ENCODE results near the gene IL1RL1.
A peak's percentile ranks its signal among the peaks of the same experiment; 100 is the strongest.

The IL1RL1 gene

DNA sequence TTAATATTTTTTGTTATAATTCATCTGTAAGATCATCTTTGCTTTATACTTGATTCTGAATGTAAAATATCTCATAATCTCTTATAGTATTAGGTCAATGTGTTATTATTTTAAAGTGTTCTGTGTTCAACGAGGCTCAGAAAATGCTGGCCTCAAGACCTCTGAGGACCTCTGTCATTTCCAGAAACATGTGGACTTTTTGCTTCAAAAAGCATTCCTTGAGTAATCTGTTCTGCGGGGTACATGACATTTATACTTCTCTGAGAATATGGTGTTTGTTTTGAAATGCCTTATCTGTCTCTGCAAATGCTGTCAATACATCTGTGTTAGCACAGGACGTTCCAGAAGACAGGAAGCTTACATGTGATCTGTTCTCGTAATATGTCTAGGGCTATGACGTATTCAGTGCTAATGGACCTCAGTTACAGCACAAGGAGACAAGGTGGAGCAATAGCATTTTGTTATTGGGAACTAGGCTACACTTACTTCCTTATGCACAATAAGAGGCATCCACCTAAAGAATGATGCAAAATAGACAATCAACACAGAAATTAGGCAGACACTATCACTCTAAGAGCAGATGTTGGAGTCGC, 37.6 kb upstream of the IL1RL1 start:
- H3K27me3 ChIP-seq (ENCODE audit: control insufficient read depth in 1 of 2, insufficient read depth in 1 of 2, low read length in 2 of 2) = peaks cover 8 to 87% of the 10 kb centered on the region in 2 experiments
- H4K8ac ChIP-seq (ENCODE audit: low read length) = peak overlapping the region; percentile 46
- H2BK120ac ChIP-seq (ENCODE audit: low read depth, low read length) = no peak overlapping the region
- no peaks in the 10 kb centered on the region for H3K79me1 ChIP-seq (replicated peaks; ENCODE audit: low read length, poor library complexity, severe bottlenecking)
- H3K4me2 ChIP-seq (ENCODE audit: low read length, poor library complexity, severe bottlenecking) = no peak overlapping the region
- WGBS = 34% methylated on average over 6 of the region's 6 CpGs
- no peak overlapping the region for H2BK5ac ChIP-seq (ENCODE audit: low read depth, low read length, poor library complexity, severe bottlenecking)
- H3K36me3 ChIP-seq (ENCODE audit: control insufficient read depth in 1 of 2, insufficient read depth in 2 of 2, low read depth in 1 of 2, low read length in 2 of 2) = no peaks in the 10 kb centered on the region
- peaks cover 1% of the 10 kb centered on the region for H3K4me1 ChIP-seq (ENCODE audit: control insufficient read depth, insufficient read depth, low read depth, low read length)
- H3K9me3 ChIP-seq (ENCODE audit: control insufficient read depth, low read length) = no peaks in the 10 kb centered on the region
- H3K18ac ChIP-seq (ENCODE audit: low read depth in 1 of 2, low read length in 2 of 2) = no peak overlapping the region
- no peak overlapping the region for H3K4ac ChIP-seq (ENCODE audit: low read depth in 1 of 2, low read length in 2 of 2)
- no peak overlapping the region for H3K23ac ChIP-seq (ENCODE audit: low read length in 2 of 2)
- no peak overlapping the region for H2AFZ ChIP-seq (ENCODE audit: low read depth, low read length)
- H2AK5ac ChIP-seq (ENCODE audit: low read length, severe bottlenecking) = no peak overlapping the region
- H2BK15ac ChIP-seq (ENCODE audit: low read depth, poor library complexity, severe bottlenecking) = no peak overlapping the region
- no peak overlapping the region for H3K14ac ChIP-seq (ENCODE audit: low read length in 2 of 2)
- H4K91ac ChIP-seq (ENCODE audit: low read length) = no peak overlapping the region
- no peak overlapping the region for H3K9ac ChIP-seq (ENCODE audit: low read length)
- no peak overlapping the region for H3K4me3 ChIP-seq (ENCODE audit: insufficient read depth in 1 of 2, low read depth in 1 of 2, low read length in 2 of 2)
- peak; percentile 94 for DNase-seq
- H3K27ac ChIP-seq (ENCODE audit: low read length, poor library complexity, severe bottlenecking) = no peak overlapping the region
- H2BK12ac ChIP-seq (ENCODE audit: low read length in 2 of 2) = no peak overlapping the region

- Histone ChIP-seq H2AK5ac (ENCODE audit: low read length, severe bottlenecking) (no peak overlapping the region), H2BK5ac (ENCODE audit: low read depth, low read length, poor library complexity, severe bottlenecking) (no peak overlapping the region), H4K8ac (ENCODE audit: low read length) (no peak overlapping the region), H3K4me3 (ENCODE audit: insufficient read depth in 1 of 2, low read depth in 1 of 2, low read length in 2 of 2) (no peak overlapping the region), H3K27ac (ENCODE audit: low read length, poor library complexity, severe bottlenecking) (no peak overlapping the region), H3K14ac (ENCODE audit: low read length in 2 of 2) (no peak overlapping the region), H3K9me3 (ENCODE audit: control insufficient read depth, low read length) (no peaks in the 10 kb centered on the region), H3K4ac (ENCODE audit: low read depth in 1 of 2, low read length in 2 of 2) (no peak overlapping the region), H3K79me1 (replicated peaks; ENCODE audit: low read length, poor library complexity, severe bottlenecking) (no peaks in the 10 kb centered on the region), H2BK15ac (ENCODE audit: low read depth, poor library complexity, severe bottlenecking) (no peak overlapping the region), H2BK12ac (ENCODE audit: low read length in 2 of 2) (no peak overlapping the region), H3K18ac (ENCODE audit: low read depth in 1 of 2, low read length in 2 of 2) (no peak overlapping the region), H3K36me3 (ENCODE audit: control insufficient read depth in 1 of 2, insufficient read depth in 2 of 2, low read depth in 1 of 2, low read length in 2 of 2) (no peaks in the 10 kb centered on the region), H3K23ac (ENCODE audit: low read length in 2 of 2) (no peak overlapping the region), H3K4me2 (ENCODE audit: low read length, poor library complexity, severe bottlenecking) (no peak overlapping the region), H3K9ac (ENCODE audit: low read length) (no peak overlapping the region), H4K91ac (ENCODE audit: low read length) (no peak overlapping the region), H2AFZ (ENCODE audit: low read depth, low read length) (no peak overlapping the region), H3K27me3 (ENCODE audit: control insufficient read depth in 1 of 2, insufficient read depth in 1 of 2, low read length in 2 of 2) (peaks cover 4 to 90% of the 10 kb centered on the region in 2 experiments), H2BK120ac (ENCODE audit: low read depth, low read length) (no peak overlapping the region), H3K4me1 (ENCODE audit: control insufficient read depth, insufficient read depth, low read depth, low read length) (no peaks in the 10 kb centered on the region)
- DNase-seq = no peak
- 100% methylated on average over 2 of the region's 2 CpGs for WGBS
Observed at GRCh38 chr2:102276549-102277201, 34.7 kb upstream of the IL1RL1 start.

DNA sequence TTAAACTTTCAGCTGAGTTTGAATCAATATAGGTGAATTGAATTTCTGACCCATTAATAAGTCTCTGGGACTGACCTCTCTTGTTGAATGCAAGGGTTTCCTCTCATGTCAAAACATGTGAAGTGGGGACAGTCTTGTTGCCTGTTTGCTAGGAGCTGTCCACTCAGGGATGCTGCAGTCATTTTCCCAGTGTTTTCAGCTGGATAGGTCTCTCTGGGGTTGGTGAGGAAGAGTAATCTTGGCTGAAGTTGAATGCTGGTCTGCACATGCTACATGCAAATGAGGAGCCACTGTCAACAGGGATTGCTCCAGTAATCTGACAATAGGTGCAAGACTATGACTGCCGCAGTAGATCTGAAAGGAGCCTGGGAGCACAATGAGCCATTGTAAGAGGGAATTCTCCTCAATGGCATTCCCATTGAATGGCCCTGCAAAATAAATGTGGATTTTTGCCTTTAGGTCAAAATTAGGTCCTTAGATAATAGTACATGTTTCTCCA, 34.1 kb upstream of the IL1RL1 start:
- Histone ChIP-seq H3K9me3 (ENCODE audit: control insufficient read depth, low read length) (no peaks in the 10 kb centered on the region), H2BK120ac (ENCODE audit: low read depth, low read length) (no peak overlapping the region), H3K4me1 (ENCODE audit: control insufficient read depth, insufficient read depth, low read depth, low read length) (no peaks in the 10 kb centered on the region), H2AK5ac (ENCODE audit: low read length, severe bottlenecking) (no peak overlapping the region), H2BK15ac (ENCODE audit: low read depth, poor library complexity, severe bottlenecking) (no peak overlapping the region), H3K4ac (ENCODE audit: low read depth in 1 of 2, low read length in 2 of 2) (no peak overlapping the region), H4K8ac (ENCODE audit: low read length) (no peak overlapping the region), H2AFZ (ENCODE audit: low read depth, low read length) (no peak overlapping the region), H3K14ac (ENCODE audit: low read length in 2 of 2) (no peak overlapping the region), H4K91ac (ENCODE audit: low read length) (no peak overlapping the region), H3K27me3 (ENCODE audit: control insufficient read depth in 1 of 2, insufficient read depth in 1 of 2, low read length in 2 of 2) (peaks cover 4 to 86% of the 10 kb centered on the region in 2 experiments), H3K4me2 (ENCODE audit: low read length, poor library complexity, severe bottlenecking) (no peak overlapping the region), H3K9ac (ENCODE audit: low read length) (no peak overlapping the region), H2BK5ac (ENCODE audit: low read depth, low read length, poor library complexity, severe bottlenecking) (no peak overlapping the region), H3K79me1 (replicated peaks; ENCODE audit: low read length, poor library complexity, severe bottlenecking) (no peaks in the 10 kb centered on the region), H3K27ac (ENCODE audit: low read length, poor library complexity, severe bottlenecking) (no peak overlapping the region), H2BK12ac (ENCODE audit: low read length in 2 of 2) (no peak overlapping the region), H3K36me3 (ENCODE audit: control insufficient read depth in 1 of 2, insufficient read depth in 2 of 2, low read depth in 1 of 2, low read length in 2 of 2) (no peaks in the 10 kb centered on the region), H3K23ac (ENCODE audit: low read length in 2 of 2) (no peak overlapping the region), H3K18ac (ENCODE audit: low read depth in 1 of 2, low read length in 2 of 2) (no peak overlapping the region), H3K4me3 (ENCODE audit: insufficient read depth in 1 of 2, low read depth in 1 of 2, low read length in 2 of 2) (no peak overlapping the region)
- WGBS = 94% methylated on average over 1 of the region's 1 CpG
- DNase-seq = no peak

- H3K4me3 ChIP-seq (ENCODE audit: insufficient read depth in 1 of 2, low read depth in 1 of 2, low read length in 2 of 2) = no peak overlapping the region
- H3K23ac ChIP-seq (ENCODE audit: low read length in 2 of 2) = no peak overlapping the region
- H4K8ac ChIP-seq (ENCODE audit: low read length) = no peak overlapping the region
- no peak overlapping the region for H3K4me2 ChIP-seq (ENCODE audit: low read length, poor library complexity, severe bottlenecking)
- no peak overlapping the region for H2BK15ac ChIP-seq (ENCODE audit: low read depth, poor library complexity, severe bottlenecking)
- H3K9ac ChIP-seq (ENCODE audit: low read length) = no peak overlapping the region
- H2BK12ac ChIP-seq (ENCODE audit: low read length in 2 of 2) = no peak overlapping the region
- no peak overlapping the region for H2BK120ac ChIP-seq (ENCODE audit: low read depth, low read length)
- H4K91ac ChIP-seq (ENCODE audit: low read length) = no peak overlapping the region
- no peak for DNase-seq
- H3K18ac ChIP-seq (ENCODE audit: low read depth in 1 of 2, low read length in 2 of 2) = no peak overlapping the region
- 50% methylated on average over 1 of the region's 3 CpGs for whole genome bisulfite sequencing
- H3K4me1 ChIP-seq (ENCODE audit: control insufficient read depth, insufficient read depth, low read depth, low read length) = no peaks in the 10 kb centered on the region
- no peak overlapping the region for H3K4ac ChIP-seq (ENCODE audit: low read depth in 1 of 2, low read length in 2 of 2)
- no peak overlapping the region for H2AFZ ChIP-seq (ENCODE audit: low read depth, low read length)
- peaks cover 2 to 76% of the 10 kb centered on the region in 2 experiments for H3K27me3 ChIP-seq (ENCODE audit: control insufficient read depth in 1 of 2, insufficient read depth in 1 of 2, low read length in 2 of 2)
- no peak overlapping the region for H3K27ac ChIP-seq (ENCODE audit: low read length, poor library complexity, severe bottlenecking)
- no peak overlapping the region for H2AK5ac ChIP-seq (ENCODE audit: low read length, severe bottlenecking)
- H3K9me3 ChIP-seq (ENCODE audit: control insufficient read depth, low read length) = no peaks in the 10 kb centered on the region
- no peaks in the 10 kb centered on the region for H3K79me1 ChIP-seq (replicated peaks; ENCODE audit: low read length, poor library complexity, severe bottlenecking)
- no peak overlapping the region for H3K14ac ChIP-seq (ENCODE audit: low read length in 2 of 2)
- H2BK5ac ChIP-seq (ENCODE audit: low read depth, low read length, poor library complexity, severe bottlenecking) = no peak overlapping the region
- no peaks in the 10 kb centered on the region for H3K36me3 ChIP-seq (ENCODE audit: control insufficient read depth in 1 of 2, insufficient read depth in 2 of 2, low read depth in 1 of 2, low read length in 2 of 2)
Observed at GRCh38 chr2:102278720-102279390, 32.5 kb upstream of the IL1RL1 start.
